ENCODE measurements around the gene WDR27.

WDR27 gene

GRCh38 chr6:169695131-169695530 lies 6.7 kb downstream of the WDR27 start:
- no peak overlapping the region for H3K4me3 ChIP-seq (ENCODE audit: low read depth, low read length)
- no peak for DNase-seq (ENCODE audit: low read depth)
- TF ChIP-seq CTCF (conservative IDR thresholded peaks at IDR 0.05; ENCODE audit: low read depth, low read length), result no peak

GRCh38 chr6:169692516-169692915 lies 9.3 kb downstream of the WDR27 start:
- no peak overlapping the region for H3K4me3 ChIP-seq (ENCODE audit: low read depth, low read length)
- no peak for DNase-seq (ENCODE audit: low read depth)
- no peak for TF ChIP-seq CTCF (conservative IDR thresholded peaks at IDR 0.05; ENCODE audit: low read depth, low read length)

GRCh38 chr6:169691260-169691659 lies 10.6 kb downstream of the WDR27 start:
- DNase-seq (ENCODE audit: low read depth), result no peak
- no peak overlapping the region for H3K4me3 ChIP-seq (ENCODE audit: low read depth, low read length)
- no peak for TF ChIP-seq CTCF (conservative IDR thresholded peaks at IDR 0.05; ENCODE audit: low read depth, low read length)

GRCh38 chr6:169689287-169689686 lies 12.5 kb downstream of the WDR27 start:
- no peak for TF ChIP-seq CTCF (conservative IDR thresholded peaks at IDR 0.05; ENCODE audit: low read depth, low read length)
- H3K4me3 ChIP-seq (ENCODE audit: low read depth, low read length), result no peak overlapping the region
- DNase-seq (ENCODE audit: low read depth), result peak; percentile 83

GRCh38 chr6:169685860-169686259 lies 16.0 kb downstream of the WDR27 start:
- DNase-seq (ENCODE audit: low read depth), result no peak
- no peak for TF ChIP-seq CTCF (conservative IDR thresholded peaks at IDR 0.05; ENCODE audit: low read depth, low read length)
- H3K4me3 ChIP-seq (ENCODE audit: low read depth, low read length), result no peak overlapping the region

GRCh38 chr6:169684056-169684455 lies 17.8 kb downstream of the WDR27 start:
- no peak overlapping the region for H3K4me3 ChIP-seq (ENCODE audit: low read depth, low read length)
- TF ChIP-seq CTCF (conservative IDR thresholded peaks at IDR 0.05; ENCODE audit: low read depth, low read length), result no peak
- DNase-seq (ENCODE audit: low read depth), result no peak

- H3K4me3 ChIP-seq (ENCODE audit: low read depth, low read length), result no peak overlapping the region
- TF ChIP-seq CTCF (conservative IDR thresholded peaks at IDR 0.05; ENCODE audit: low read depth, low read length), result no peak
- no peak for DNase-seq (ENCODE audit: low read depth)
Measured at GRCh38 chr6:169678342-169678741, 23.5 kb downstream of the WDR27 start.
